PC-3 (cell line): ENCODE results near the gene HBB. TPM values are rescaled to one million over a fixed set of nuclear protein-coding genes. Genes with fewer than 3 reads are reported as not detected.

ENCODE experiments used
- ATAC-seq: fragments of 200-7000 bp; cut with Tn5 transposase; 2 replicates; pipeline ENCODE4 v1.9.1; 2020; ENCODE audit warnings: mild to moderate bottlenecking, moderate library complexity
- BruUV-seq: library from RNA; stranded (reverse); fragments of 400-500 nt; replicated peaks from 2 replicates; lab custom pipeline; 2021; lab: Mats Ljungman, UMichigan
- CTCF ChIA-PET: fragments of 300-600 bp; sonication (Branson Sonifier 250); formaldehyde crosslinking; loops from one replicate; lab custom pipeline; 2022; ENCODE audit warnings: antibody characterized with exemption; lab: Charles Lee
- POLR2A ChIA-PET: fragments of 300-600 bp; sonication (Branson Sonifier 250); formaldehyde crosslinking; loops from one replicate; lab custom pipeline; 2022; ENCODE audit warnings: antibody characterized with exemption; ENCODE audit not compliant: unreplicated experiment; lab: Charles Lee
- DNase-seq: peaks from one replicate; pipeline ENCODE4 v3.0.0-alpha.2; 2015
- H2AFZ ChIP-seq: fragments of 300-600 bp; sonication (generic); 2 replicates; pipeline ENCODE4 v1.6.0; 2016; ENCODE audit warnings: antibody characterized with exemption, low read length
- H3F3A ChIP-seq: fragments of 300-600 bp; sonication (generic); one replicate; pipeline ENCODE4 v1.6.0; 2017; ENCODE audit warnings: antibody characterized with exemption, low read length, control low read depth, mild to moderate bottlenecking; ENCODE audit not compliant: unreplicated experiment
- H3K27ac ChIP-seq: fragments of 300-600 bp; sonication (generic); 2 replicates; pipeline ENCODE4 v1.5.1; 2016; ENCODE audit warnings: mild to moderate bottlenecking, low read length
- H3K27me3 ChIP-seq: fragments of 300-600 bp; sonication (generic); 2 replicates; pipeline ENCODE4 v1.6.1; 2016; ENCODE audit warnings: low read length, mixed read lengths
- H3K36me3 ChIP-seq: fragments of 300-600 bp; sonication (generic); 2 replicates; pipeline ENCODE4 v1.6.1; 2016; ENCODE audit warnings: low read depth, mixed run types, low read length, mixed read lengths
- H3K4me1 ChIP-seq: fragments of 300-600 bp; sonication (generic); 2 replicates; pipeline ENCODE4 v1.5.1; 2016; ENCODE audit warnings: low read length; ENCODE audit not compliant: insufficient read depth
- H3K4me2 ChIP-seq: fragments of 300-600 bp; sonication (generic); 2 replicates; pipeline ENCODE4 v1.6.0; 2016; ENCODE audit warnings: low read length
- H3K4me3 ChIP-seq: fragments of 300-600 bp; sonication (generic); 2 replicates; pipeline ENCODE4 v1.5.1; 2016; ENCODE audit warnings: mild to moderate bottlenecking, low read length, mixed read lengths
- H3K79me2 ChIP-seq: fragments of 300-600 bp; sonication (generic); 2 replicates; pipeline ENCODE4 v1.6.1; 2017; ENCODE audit warnings: low read length, mixed read lengths
- H3K9ac ChIP-seq: fragments of 300-600 bp; sonication (generic); 2 replicates; pipeline ENCODE4 v1.6.0; 2016; ENCODE audit warnings: mild to moderate bottlenecking, low read length
- H3K9me2 ChIP-seq: fragments of 300-600 bp; sonication (generic); replicated peaks from 2 replicates; pipeline ENCODE4 v1.6.1; 2016; ENCODE audit warnings: mixed run types, low read length, mixed read lengths
- H3K9me3 ChIP-seq: fragments of 300-600 bp; sonication (generic); 2 replicates; pipeline ENCODE4 v1.6.1; 2016; ENCODE audit warnings: low read length, mixed read lengths
- H4K20me1 ChIP-seq: fragments of 300-600 bp; sonication (generic); 2 replicates; pipeline ENCODE4 v1.6.1; 2016; ENCODE audit warnings: low read length, mixed read lengths
- EZH2 ChIP-seq: fragments of 300-600 bp; sonication (generic); IDR thresholded peaks from one replicate; pipeline ENCODE4 v1.6.1; 2017; ENCODE audit warnings: antibody characterized with exemption, mild to moderate bottlenecking, low read length; ENCODE audit not compliant: unreplicated experiment
- EZH2phosphoT487 ChIP-seq: fragments of 300-600 bp; sonication (generic); IDR thresholded peaks from 2 replicates; pipeline ENCODE4 v1.6.1; 2018; ENCODE audit warnings: mild to moderate bottlenecking, antibody characterized with exemption, low read length, borderline replicate concordance
- intact Hi-C: fragments of 100-400 bp; cut with micrococcal nuclease; formaldehyde crosslinking; loops from 2 replicates; pipeline ENCODE4 v1.9.0; 2023
- total RNA-seq: library from RNA; depleted of rRNA; stranded (reverse); fragments of >200 nt; gene quantifications from 2 replicates; pipeline ENCODE4 v1.2.3, GENCODE V29; 2014
- TF ChIP-seq, protein P1 (sequence below): fragments of 300-600 bp; sonication (generic); conservative IDR thresholded peaks from 2 replicates; pipeline ENCODE4 v1.5.1; 2017; ENCODE audit warnings: antibody characterized with exemption, low read depth, mild to moderate bottlenecking, low read length

Gene HBB
- total RNA-seq, 1 experiment from 2014 or later: not detected

GRCh38 chr11:5266609-5267008, 39.7 kb upstream of the HBB start:
- no peak overlapping the region for H3K9ac ChIP-seq
- H3K9me2 ChIP-seq: no peaks in the 10 kb centered on the region
- H2AFZ ChIP-seq: no peak overlapping the region
- no peaks in the 10 kb centered on the region for H3K27me3 ChIP-seq
- TF ChIP-seq EZH2phosphoT487 (no peak), EZH2 (no peak)
- TF ChIP-seq, protein P1, sequence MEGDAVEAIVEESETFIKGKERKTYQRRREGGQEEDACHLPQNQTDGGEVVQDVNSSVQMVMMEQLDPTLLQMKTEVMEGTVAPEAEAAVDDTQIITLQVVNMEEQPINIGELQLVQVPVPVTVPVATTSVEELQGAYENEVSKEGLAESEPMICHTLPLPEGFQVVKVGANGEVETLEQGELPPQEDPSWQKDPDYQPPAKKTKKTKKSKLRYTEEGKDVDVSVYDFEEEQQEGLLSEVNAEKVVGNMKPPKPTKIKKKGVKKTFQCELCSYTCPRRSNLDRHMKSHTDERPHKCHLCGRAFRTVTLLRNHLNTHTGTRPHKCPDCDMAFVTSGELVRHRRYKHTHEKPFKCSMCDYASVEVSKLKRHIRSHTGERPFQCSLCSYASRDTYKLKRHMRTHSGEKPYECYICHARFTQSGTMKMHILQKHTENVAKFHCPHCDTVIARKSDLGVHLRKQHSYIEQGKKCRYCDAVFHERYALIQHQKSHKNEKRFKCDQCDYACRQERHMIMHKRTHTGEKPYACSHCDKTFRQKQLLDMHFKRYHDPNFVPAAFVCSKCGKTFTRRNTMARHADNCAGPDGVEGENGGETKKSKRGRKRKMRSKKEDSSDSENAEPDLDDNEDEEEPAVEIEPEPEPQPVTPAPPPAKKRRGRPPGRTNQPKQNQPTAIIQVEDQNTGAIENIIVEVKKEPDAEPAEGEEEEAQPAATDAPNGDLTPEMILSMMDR: no peak
- no peaks in the 10 kb centered on the region for H3F3A ChIP-seq
- no peak for DNase-seq
- H3K4me1 ChIP-seq: no peaks in the 10 kb centered on the region
- H3K4me2 ChIP-seq: no peak overlapping the region
- no peaks in the 10 kb centered on the region for H3K9me3 ChIP-seq
- no peaks in the 10 kb centered on the region for H4K20me1 ChIP-seq
- CTCF ChIA-PET: no interaction called here
- H3K79me2 ChIP-seq: no peaks in the 10 kb centered on the region
- no TSS peak for BruUV-seq
- H3K36me3 ChIP-seq: no peaks in the 10 kb centered on the region
- intact Hi-C loops: no loop called here
- POLR2A ChIA-PET: no interaction called here
- H3K4me3 ChIP-seq: no peak overlapping the region
- no peak for ATAC-seq
- H3K27ac ChIP-seq: no peak overlapping the region

DNA sequence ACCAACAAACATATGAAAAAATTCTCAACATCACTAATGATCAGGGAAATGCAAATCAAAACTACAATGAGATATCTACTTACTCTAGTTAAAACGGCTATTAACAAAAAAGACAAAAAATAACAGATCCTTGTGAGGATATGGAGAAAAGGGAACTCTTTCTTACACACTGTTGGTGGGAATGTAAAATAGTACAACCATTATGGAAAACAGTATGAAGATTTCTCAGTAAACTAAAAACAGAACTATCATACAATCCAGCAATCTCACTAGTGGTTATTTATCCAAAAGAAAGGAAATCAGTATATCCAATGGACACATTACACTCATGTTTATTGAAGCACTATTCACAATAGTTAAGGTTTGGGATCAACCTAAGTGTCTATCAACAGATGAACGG, 39.0 kb upstream of the HBB start:
- H3K36me3 ChIP-seq: no peaks in the 10 kb centered on the region
- no peaks in the 10 kb centered on the region for H3K27me3 ChIP-seq
- H2AFZ ChIP-seq: no peak overlapping the region
- H3K4me3 ChIP-seq: no peak overlapping the region
- H3K27ac ChIP-seq: no peak overlapping the region
- no peaks in the 10 kb centered on the region for H3K4me1 ChIP-seq
- TF ChIP-seq EZH2: no peak
- no peak for TF ChIP-seq EZH2phosphoT487
- TF ChIP-seq, protein P1: no peak
- H3K9ac ChIP-seq: no peak overlapping the region
- DNase-seq (no peak), ATAC-seq (no peak)
- no peaks in the 10 kb centered on the region for H3F3A ChIP-seq
- BruUV-seq: no TSS peak
- no peaks in the 10 kb centered on the region for H3K79me2 ChIP-seq
- ChIA-PET CTCF (no interaction called here), POLR2A (no interaction called here)
- H3K9me2 ChIP-seq: no peaks in the 10 kb centered on the region
- H4K20me1 ChIP-seq: no peaks in the 10 kb centered on the region
- H3K9me3 ChIP-seq: no peaks in the 10 kb centered on the region
- intact Hi-C loops: no loop called here
- no peak overlapping the region for H3K4me2 ChIP-seq

DNA sequence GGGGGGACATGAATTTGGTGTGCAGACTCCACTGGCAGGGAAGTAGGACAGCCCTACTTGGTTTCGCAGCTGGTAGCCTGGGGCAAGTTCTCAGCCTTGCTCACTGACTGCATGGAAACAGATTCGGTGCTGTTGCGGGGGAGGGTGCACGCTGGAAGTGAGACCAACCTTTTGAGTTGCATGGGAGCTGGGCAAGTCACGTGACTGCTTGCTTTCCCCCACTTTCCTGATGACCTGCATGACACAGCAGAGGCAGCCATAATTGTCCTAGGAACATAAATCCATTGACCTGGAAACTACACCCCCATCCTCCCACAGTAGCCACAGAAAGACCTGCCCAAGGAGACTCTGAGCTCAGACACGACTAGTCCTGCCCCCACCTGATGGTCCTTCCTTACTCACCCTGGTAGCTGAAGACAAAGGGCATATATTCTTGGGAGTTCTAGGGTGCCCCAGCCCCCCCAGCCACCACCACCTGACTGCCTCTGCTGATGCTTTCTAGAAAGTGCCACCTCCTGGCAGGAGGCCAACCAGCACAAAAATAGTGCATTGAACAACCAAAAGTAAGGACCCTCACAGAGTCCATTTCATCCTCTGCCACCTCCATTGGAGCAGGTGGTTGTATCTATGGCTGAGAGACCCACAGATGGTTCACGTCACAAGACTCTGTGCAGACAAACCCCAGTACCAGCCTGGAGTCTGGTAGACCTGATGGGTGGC, 31.8 kb upstream of the HBB start:
- no peak overlapping the region for H2AFZ ChIP-seq

More for the DNA sequence above, 31.8 kb upstream of the HBB start:
- CTCF ChIA-PET: no interaction called here
- DNase-seq (no peak), ATAC-seq (no peak)
- TF ChIP-seq EZH2phosphoT487 (no peak), EZH2 (no peak)
- TF ChIP-seq, protein P1: no peak
- Histone ChIP-seq H3K4me2 (no peak overlapping the region), H3F3A (no peaks in the 10 kb centered on the region), H3K4me3 (no peak overlapping the region), H3K27ac (no peak overlapping the region), H3K79me2 (no peaks in the 10 kb centered on the region), H4K20me1 (no peaks in the 10 kb centered on the region), H3K36me3 (no peaks in the 10 kb centered on the region), H3K4me1 (no peaks in the 10 kb centered on the region), H3K9me3 (no peaks in the 10 kb centered on the region), H3K9ac (no peak overlapping the region), H3K27me3 (no peaks in the 10 kb centered on the region), H3K9me2 (no peaks in the 10 kb centered on the region)
- POLR2A ChIA-PET: no interaction called here
- BruUV-seq: no TSS peak
- intact Hi-C loops: no loop called here
